OCI-LY3 (cell line): ENCODE measurements around the gene ULK1.

Experiments
- H2AFZ ChIP-seq: fragments of 200-600, 300-600 bp; shearing (Covaris generic); 2 replicates; pipeline ENCODE4 v1.6.0; 2014; ENCODE audit warnings: antibody characterized with exemption, low read depth, low read length
- H3K27ac ChIP-seq: fragments of 200-600, 300-600 bp; sonication (generic); 2 replicates; pipeline ENCODE4 v1.5.1; 2014; ENCODE audit warnings: mild to moderate bottlenecking, low read length, moderate library complexity, mixed read lengths
- H3K27me3 ChIP-seq: fragments of 200-600, 300-600 bp; sonication (generic); 2 replicates; pipeline ENCODE4 v1.6.1; 2014; ENCODE audit warnings: low read depth, low read length, mixed read lengths
- H3K36me3 ChIP-seq: fragments of 200-600, 300-600 bp; sonication (generic); replicated peaks from 2 replicates; pipeline ENCODE3; 2014; ENCODE audit warnings: low read depth, low read length, mixed read lengths
- H3K4me1 ChIP-seq: fragments of 300-600, 200-600 bp; sonication (generic); 2 replicates; pipeline ENCODE4 v1.6.1; 2014; ENCODE audit warnings: low read length, mixed read lengths
- H3K4me2 ChIP-seq: fragments of 200-600, 300-600 bp; sonication (generic); 2 replicates; pipeline ENCODE4 v1.6.1; 2014; ENCODE audit warnings: low read length, mixed read lengths
- H3K4me3 ChIP-seq: fragments of 300-600, 200-600 bp; sonication (generic); 2 replicates; pipeline ENCODE4 v1.5.1; 2014; ENCODE audit warnings: antibody characterized with exemption, mild to moderate bottlenecking, low read length, moderate library complexity
- H3K79me2 ChIP-seq: fragments of 300-600, 200-600 bp; shearing (Covaris generic); 2 replicates; pipeline ENCODE4 v1.6.1; 2014; ENCODE audit warnings: mild to moderate bottlenecking, low read length, mixed read lengths
- H3K9ac ChIP-seq: fragments of 300-600, 200-600 bp; shearing (Covaris generic); 2 replicates; pipeline ENCODE4 v1.6.0; 2014; ENCODE audit warnings: mild to moderate bottlenecking, low read length, moderate library complexity
- H3K9me3 ChIP-seq: fragments of 200-600, 300-600 bp; shearing (Covaris generic); 2 replicates; pipeline ENCODE4 v1.6.1; 2014; ENCODE audit warnings: low read length, mixed read lengths; ENCODE audit not compliant: insufficient read depth
- H4K20me1 ChIP-seq: fragments of 200-600, 300-600 bp; sonication (generic); 2 replicates; pipeline ENCODE4 v1.6.1; 2016; ENCODE audit warnings: low read length, mixed read lengths; ENCODE audit not compliant: insufficient read depth
- EZH2phosphoT487 ChIP-seq: fragments of 200-600 bp; shearing (Covaris generic); IDR thresholded peaks from 2 replicates; pipeline ENCODE4 v1.6.1; 2018; ENCODE audit warnings: antibody characterized with exemption, mixed run types, low read depth
- TF ChIP-seq, protein P1 (sequence below): fragments of 200-600, 300-600 bp; sonication (generic); IDR thresholded peaks from 2 replicates; pipeline ENCODE4 v1.5.1; 2014; ENCODE audit warnings: antibody characterized with exemption, low read length, low read depth

The ULK1 gene

DNA sequence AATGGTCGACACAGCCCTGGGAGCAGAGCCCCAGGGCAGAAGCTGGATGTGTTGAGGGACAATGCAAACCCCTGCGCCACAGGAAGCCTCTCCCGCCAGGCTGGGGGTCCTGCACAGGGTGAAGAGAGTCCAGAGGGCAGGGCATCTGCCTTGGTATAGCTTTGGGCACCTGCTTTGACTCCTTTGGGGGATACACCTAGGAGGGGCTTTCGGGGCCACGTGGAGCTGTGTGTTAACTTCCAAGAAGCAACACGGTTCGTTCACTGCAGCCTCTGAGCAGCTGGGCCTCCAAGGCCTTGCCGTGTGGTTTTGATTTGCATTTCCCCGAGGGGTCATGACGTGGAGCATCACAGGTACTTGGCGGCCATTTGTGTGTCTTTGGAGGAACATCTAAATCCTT lies 28.8 kb downstream of the ULK1 start:
- H3K4me3 ChIP-seq = no peak overlapping the region
- no peak overlapping the region for H3K9ac ChIP-seq
- peak overlapping the region; percentile 58 for H3K4me2 ChIP-seq
- no peak overlapping the region; the same call in 1 of the 2 replicates for H3K27ac ChIP-seq
- H3K79me2 ChIP-seq = no peaks in the 10 kb centered on the region
- H3K4me1 ChIP-seq = peaks cover 23% of the 10 kb centered on the region
- H3K36me3 ChIP-seq = peaks cover 13% of the 10 kb centered on the region
- H3K9me3 ChIP-seq = no peaks in the 10 kb centered on the region
- no peak overlapping the region for H2AFZ ChIP-seq
- peaks cover 15% of the 10 kb centered on the region for H4K20me1 ChIP-seq
- TF ChIP-seq, protein P1, sequence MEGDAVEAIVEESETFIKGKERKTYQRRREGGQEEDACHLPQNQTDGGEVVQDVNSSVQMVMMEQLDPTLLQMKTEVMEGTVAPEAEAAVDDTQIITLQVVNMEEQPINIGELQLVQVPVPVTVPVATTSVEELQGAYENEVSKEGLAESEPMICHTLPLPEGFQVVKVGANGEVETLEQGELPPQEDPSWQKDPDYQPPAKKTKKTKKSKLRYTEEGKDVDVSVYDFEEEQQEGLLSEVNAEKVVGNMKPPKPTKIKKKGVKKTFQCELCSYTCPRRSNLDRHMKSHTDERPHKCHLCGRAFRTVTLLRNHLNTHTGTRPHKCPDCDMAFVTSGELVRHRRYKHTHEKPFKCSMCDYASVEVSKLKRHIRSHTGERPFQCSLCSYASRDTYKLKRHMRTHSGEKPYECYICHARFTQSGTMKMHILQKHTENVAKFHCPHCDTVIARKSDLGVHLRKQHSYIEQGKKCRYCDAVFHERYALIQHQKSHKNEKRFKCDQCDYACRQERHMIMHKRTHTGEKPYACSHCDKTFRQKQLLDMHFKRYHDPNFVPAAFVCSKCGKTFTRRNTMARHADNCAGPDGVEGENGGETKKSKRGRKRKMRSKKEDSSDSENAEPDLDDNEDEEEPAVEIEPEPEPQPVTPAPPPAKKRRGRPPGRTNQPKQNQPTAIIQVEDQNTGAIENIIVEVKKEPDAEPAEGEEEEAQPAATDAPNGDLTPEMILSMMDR = no peak
- TF ChIP-seq EZH2phosphoT487 = no peak
- no peaks in the 10 kb centered on the region for H3K27me3 ChIP-seq

- Histone ChIP-seq H3K9ac (no peak overlapping the region), H4K20me1 (peaks cover 17% of the 10 kb centered on the region; the same call in 1 of the 2 replicates), H3K4me3 (no peak overlapping the region), H3K27ac (no peak overlapping the region), H3K9me3 (no peaks in the 10 kb centered on the region), H3K4me2 (no peak overlapping the region), H3K79me2 (peaks cover 34% of the 10 kb centered on the region), H3K27me3 (no peaks in the 10 kb centered on the region), H3K4me1 (peaks cover 31% of the 10 kb centered on the region), H3K36me3 (peaks cover 16% of the 10 kb centered on the region), H2AFZ (no peak overlapping the region)
- TF ChIP-seq, protein P1 = no peak
- TF ChIP-seq EZH2phosphoT487 = no peak
Measured at GRCh38 chr12:131927110-131928079, 33.0 kb downstream of the ULK1 start.

- Histone ChIP-seq H4K20me1 (0 out of 2 replicates have a peak, but pooled peaks cover 9% of the 10 kb centered on the region), H3K4me3 (peak overlapping the region; percentile 93), H2AFZ (peak overlapping the region; percentile 83), H3K4me2 (peak overlapping the region; percentile 89), H3K27ac (no peak overlapping the region), H3K79me2 (peaks cover 40% of the 10 kb centered on the region), H3K4me1 (peaks cover 26% of the 10 kb centered on the region), H3K27me3 (no peaks in the 10 kb centered on the region), H3K36me3 (peaks cover 18% of the 10 kb centered on the region), H3K9me3 (no peaks in the 10 kb centered on the region), H3K9ac (peak overlapping the region; percentile 61; the same call in 1 of the 2 replicates)
- no peak for TF ChIP-seq EZH2phosphoT487
- TF ChIP-seq, protein P1 = no peak
Measured at GRCh38 chr12:131928080-131928710, 33.8 kb downstream of the ULK1 start.
